HepG2 (cell line): ENCODE results near the gene SRP72. TPM values are rescaled to one million over a fixed set of nuclear protein-coding genes. Genes with fewer than 3 reads are reported as not detected.

Experiments
- AKAP8 ChIP-seq: sonication (generic); formaldehyde crosslinking; IDR thresholded peaks from 2 replicates; pipeline ENCODE4 v1.5.1; 2020; ENCODE audit warnings: mild to moderate bottlenecking, missing genetic modification reagents
- ARNTL ChIP-seq: sonication (generic); formaldehyde crosslinking; IDR thresholded peaks from 2 replicates; pipeline ENCODE4 v1.4.0; 2020; ENCODE audit warnings: mild to moderate bottlenecking, missing genetic modification reagents
- ATRX ChIP-seq: sonication (generic); formaldehyde crosslinking; IDR thresholded peaks from 2 replicates; pipeline ENCODE4 v1.4.0; 2020; ENCODE audit warnings: missing genetic modification reagents, borderline replicate concordance
- HDAC2 ChIP-seq: sonication (generic); formaldehyde crosslinking; IDR thresholded peaks from 2 replicates; pipeline ENCODE4 v1.4.0; 2020; ENCODE audit warnings: missing genetic modification reagents
- HNF4G ChIP-seq, 2 experiments: sonication (generic) in 1 of 2; formaldehyde crosslinking in 1 of 2; IDR thresholded peaks; 2 replicates each; pipeline versions ENCODE4 v1.4.0 to v1.6.1; 2011 to 2020; ENCODE audit warnings: borderline replicate concordance in 2 of 2, low read depth in 2 of 2, mild to moderate bottlenecking in 2 of 2, low read length in 1 of 2, missing genetic modification reagents in 1 of 2, moderate library complexity in 1 of 2
- JUNB ChIP-seq: sonication (generic); formaldehyde crosslinking; IDR thresholded peaks from 2 replicates; pipeline ENCODE4 v1.8.0; 2022; ENCODE audit warnings: missing genetic modification reagents, mild to moderate bottlenecking, borderline replicate concordance
- MTF2 ChIP-seq: sonication (generic); formaldehyde crosslinking; IDR thresholded peaks from 2 replicates; pipeline ENCODE4 v1.5.0; 2020; ENCODE audit warnings: missing genetic modification reagents, borderline replicate concordance
- NR3C1 ChIP-seq: sonication (generic); formaldehyde crosslinking; IDR thresholded peaks from 2 replicates; pipeline ENCODE4 v1.4.0; 2020; ENCODE audit warnings: missing genetic modification reagents
- PCBP1 ChIP-seq: fragments of 200-400 bp; formaldehyde crosslinking; IDR thresholded peaks from 2 replicates; pipeline ENCODE4 v1.6.1; 2017; ENCODE audit warnings: mild to moderate bottlenecking, low read depth, low read length, borderline replicate concordance
- SP4 ChIP-seq: sonication (generic); formaldehyde crosslinking; IDR thresholded peaks from 2 replicates; pipeline ENCODE4 v1.8.1; 2023; ENCODE audit warnings: mild to moderate bottlenecking, missing genetic modification reagents
- ZNF124 ChIP-seq: sonication (generic); formaldehyde crosslinking; IDR thresholded peaks from 2 replicates; pipeline ENCODE4 v1.4.0; 2020; ENCODE audit warnings: missing genetic modification reagents
- ZNF256 ChIP-seq: sonication (generic); formaldehyde crosslinking; conservative IDR thresholded peaks from 2 replicates; pipeline ENCODE4 v1.4.0; 2020; ENCODE audit warnings: missing genetic modification reagents
- ZNF264 ChIP-seq: sonication (generic); formaldehyde crosslinking; IDR thresholded peaks from 2 replicates; pipeline ENCODE4 v1.4.0; 2020; ENCODE audit warnings: missing genetic modification reagents
- ZNF441 ChIP-seq: sonication (generic); formaldehyde crosslinking; IDR thresholded peaks from 2 replicates; pipeline ENCODE4 v1.7.0; 2021; ENCODE audit warnings: missing genetic modification reagents, borderline replicate concordance
- ZNF543 ChIP-seq: sonication (generic); formaldehyde crosslinking; IDR thresholded peaks from 2 replicates; pipeline ENCODE4 v1.4.0; 2020; ENCODE audit warnings: mild to moderate bottlenecking, missing genetic modification reagents
- ZNF577 ChIP-seq: sonication (generic); formaldehyde crosslinking; IDR thresholded peaks from 2 replicates; pipeline ENCODE4 v1.4.0; 2020; ENCODE audit warnings: mild to moderate bottlenecking, low read depth, missing genetic modification reagents, borderline replicate concordance
- ZNF772 ChIP-seq: sonication (generic); formaldehyde crosslinking; IDR thresholded peaks from 2 replicates; pipeline ENCODE4 v1.5.0; 2020; ENCODE audit warnings: mild to moderate bottlenecking, missing genetic modification reagents
- polyA plus RNA-seq, 8 experiments: library from polyadenylated mRNA; depleted of rRNA in 3 of 8; stranded (reverse) in 7 of 8; unstranded in 1 of 8; fragments of >200 nt; fragmentation: Illumina TruSeq in 4 of 8; extraction: Trizol in 4 of 8; gene quantifications; 2 replicates each; pipeline versions ENCODE4 v1.2.1 to v1.2.3, GENCODE V29; 2011 to 2016; ENCODE audit warnings: low read depth in 4 of 8, missing spikeins in 1 of 8, mixed read lengths in 1 of 8; ENCODE audit not compliant: insufficient read depth in 1 of 8
- total RNA-seq, 5 experiments: library from RNA; depleted of rRNA; stranded (reverse); fragments of >200 nt; fragmentation: Illumina TruSeq; extraction: Trizol; gene quantifications; 2 replicates each; pipeline ENCODE4 v1.2.3, GENCODE V29; 2016; ENCODE audit warnings: low read depth in 1 of 5
- TF ChIP-seq, protein P1 (sequence below): sonication (generic); formaldehyde crosslinking; IDR thresholded peaks from 2 replicates; pipeline ENCODE4 v1.4.0; 2020; ENCODE audit warnings: missing genetic modification reagents
- TF ChIP-seq, protein P2 (sequence below): sonication (generic); formaldehyde crosslinking; IDR thresholded peaks from 2 replicates; pipeline ENCODE4 v1.4.0; 2020; ENCODE audit warnings: missing genetic modification reagents, mild to moderate bottlenecking, borderline replicate concordance
- TF ChIP-seq, protein P3 (sequence below): sonication (generic); formaldehyde crosslinking; IDR thresholded peaks from 2 replicates; pipeline ENCODE4 v1.4.0; 2020; ENCODE audit warnings: missing genetic modification reagents, borderline replicate concordance

Gene SRP72
- total and polyA plus RNA-seq, 2 of the 13 experiments (the other 11 are each of a cell fraction or from before 2014, with no cell fraction given) = 64.9 to 75.6 TPM

DNA sequence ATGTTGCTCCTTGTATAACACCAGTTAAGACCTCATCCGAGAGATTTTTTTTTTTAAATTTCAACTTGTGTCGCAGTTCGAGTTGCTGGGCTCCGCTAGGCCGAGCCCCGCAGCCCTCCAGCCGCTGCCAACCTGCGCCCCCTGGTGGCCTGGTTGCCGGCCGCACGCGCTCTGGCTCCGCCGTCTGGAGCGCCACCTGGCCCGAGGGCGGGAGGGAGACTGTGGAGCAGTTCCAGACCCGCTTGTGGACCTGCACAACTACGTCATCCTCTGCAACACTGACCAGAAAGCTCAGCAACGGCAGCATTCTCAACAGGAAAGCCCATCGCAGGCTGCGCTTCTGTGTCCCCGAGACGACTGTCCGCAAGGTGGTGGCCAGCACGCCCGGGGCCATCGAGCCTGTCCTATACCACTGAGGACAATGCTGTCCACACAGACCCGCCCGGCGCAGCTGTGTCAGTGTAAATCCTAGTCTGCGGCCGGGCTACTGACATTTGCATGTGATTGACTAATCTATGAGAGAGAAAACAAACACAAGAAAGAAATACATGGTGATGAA, 77.2 kb downstream of the SRP72 start (continued):
- TF ChIP-seq ZNF577 (CRISPR knock-in tag) (no peak), ZNF124 (peak; percentile 63; the same call in 1 of the 2 replicates), ZNF264 (peak; percentile 77), PCBP1 (no peak), ATRX (CRISPR knock-in tag) (no peak), SP4 (peak; percentile 52; the same call in 1 of the 2 replicates), ARNTL (CRISPR knock-in tag) (peak; percentile 21; the same call in 1 of the 2 replicates), JUNB (CRISPR knock-in tag) (no peak), AKAP8 (CRISPR knock-in tag) (no peak), MTF2 (CRISPR knock-in tag) (peak; percentile 1; the same call in 1 of the 2 replicates), NR3C1 (CRISPR knock-in tag) (no peak), ZNF772 (CRISPR knock-in tag) (0 out of 2 replicates have a peak, but pooled peaks have one; percentile 37), HNF4G (IDR thresholded peaks at IDR 0.05; ENCODE audit: borderline replicate concordance, low read depth, low read length) (no peak), HNF4G (CRISPR knock-in tag; IDR thresholded peaks at IDR 0.05; ENCODE audit: borderline replicate concordance, low read depth) (no peak), ZNF256 (CRISPR knock-in tag) (no peak), HDAC2 (CRISPR knock-in tag) (peak; percentile 81), ZNF543 (CRISPR knock-in tag) (no peak), ZNF441 (CRISPR knock-in tag) (no peak)
- TF ChIP-seq, protein P1, sequence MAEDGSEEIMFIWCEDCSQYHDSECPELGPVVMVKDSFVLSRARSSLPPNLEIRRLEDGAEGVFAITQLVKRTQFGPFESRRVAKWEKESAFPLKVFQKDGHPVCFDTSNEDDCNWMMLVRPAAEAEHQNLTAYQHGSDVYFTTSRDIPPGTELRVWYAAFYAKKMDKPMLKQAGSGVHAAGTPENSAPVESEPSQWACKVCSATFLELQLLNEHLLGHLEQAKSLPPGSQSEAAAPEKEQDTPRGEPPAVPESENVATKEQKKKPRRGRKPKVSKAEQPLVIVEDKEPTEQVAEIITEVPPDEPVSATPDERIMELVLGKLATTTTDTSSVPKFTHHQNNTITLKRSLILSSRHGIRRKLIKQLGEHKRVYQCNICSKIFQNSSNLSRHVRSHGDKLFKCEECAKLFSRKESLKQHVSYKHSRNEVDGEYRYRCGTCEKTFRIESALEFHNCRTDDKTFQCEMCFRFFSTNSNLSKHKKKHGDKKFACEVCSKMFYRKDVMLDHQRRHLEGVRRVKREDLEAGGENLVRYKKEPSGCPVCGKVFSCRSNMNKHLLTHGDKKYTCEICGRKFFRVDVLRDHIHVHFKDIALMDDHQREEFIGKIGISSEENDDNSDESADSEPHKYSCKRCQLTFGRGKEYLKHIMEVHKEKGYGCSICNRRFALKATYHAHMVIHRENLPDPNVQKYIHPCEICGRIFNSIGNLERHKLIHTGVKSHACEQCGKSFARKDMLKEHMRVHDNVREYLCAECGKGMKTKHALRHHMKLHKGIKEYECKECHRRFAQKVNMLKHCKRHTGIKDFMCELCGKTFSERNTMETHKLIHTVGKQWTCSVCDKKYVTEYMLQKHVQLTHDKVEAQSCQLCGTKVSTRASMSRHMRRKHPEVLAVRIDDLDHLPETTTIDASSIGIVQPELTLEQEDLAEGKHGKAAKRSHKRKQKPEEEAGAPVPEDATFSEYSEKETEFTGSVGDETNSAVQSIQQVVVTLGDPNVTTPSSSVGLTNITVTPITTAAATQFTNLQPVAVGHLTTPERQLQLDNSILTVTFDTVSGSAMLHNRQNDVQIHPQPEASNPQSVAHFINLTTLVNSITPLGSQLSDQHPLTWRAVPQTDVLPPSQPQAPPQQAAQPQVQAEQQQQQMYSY (CRISPR knock-in tag) = no peak
- TF ChIP-seq, protein P2, sequence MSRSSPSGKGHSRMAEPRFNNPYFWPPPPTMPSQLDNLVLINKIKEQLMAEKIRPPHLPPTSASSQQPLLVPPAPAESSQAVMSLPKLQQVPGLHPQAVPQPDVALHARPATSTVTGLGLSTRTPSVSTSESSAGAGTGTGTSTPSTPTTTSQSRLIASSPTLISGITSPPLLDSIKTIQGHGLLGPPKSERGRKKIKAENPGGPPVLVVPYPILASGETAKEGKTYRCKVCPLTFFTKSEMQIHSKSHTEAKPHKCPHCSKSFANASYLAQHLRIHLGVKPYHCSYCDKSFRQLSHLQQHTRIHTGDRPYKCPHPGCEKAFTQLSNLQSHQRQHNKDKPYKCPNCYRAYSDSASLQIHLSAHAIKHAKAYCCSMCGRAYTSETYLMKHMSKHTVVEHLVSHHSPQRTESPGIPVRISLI (CRISPR knock-in tag) = peak; percentile 79; the same call in 1 of the 2 replicates
- TF ChIP-seq, protein P3, sequence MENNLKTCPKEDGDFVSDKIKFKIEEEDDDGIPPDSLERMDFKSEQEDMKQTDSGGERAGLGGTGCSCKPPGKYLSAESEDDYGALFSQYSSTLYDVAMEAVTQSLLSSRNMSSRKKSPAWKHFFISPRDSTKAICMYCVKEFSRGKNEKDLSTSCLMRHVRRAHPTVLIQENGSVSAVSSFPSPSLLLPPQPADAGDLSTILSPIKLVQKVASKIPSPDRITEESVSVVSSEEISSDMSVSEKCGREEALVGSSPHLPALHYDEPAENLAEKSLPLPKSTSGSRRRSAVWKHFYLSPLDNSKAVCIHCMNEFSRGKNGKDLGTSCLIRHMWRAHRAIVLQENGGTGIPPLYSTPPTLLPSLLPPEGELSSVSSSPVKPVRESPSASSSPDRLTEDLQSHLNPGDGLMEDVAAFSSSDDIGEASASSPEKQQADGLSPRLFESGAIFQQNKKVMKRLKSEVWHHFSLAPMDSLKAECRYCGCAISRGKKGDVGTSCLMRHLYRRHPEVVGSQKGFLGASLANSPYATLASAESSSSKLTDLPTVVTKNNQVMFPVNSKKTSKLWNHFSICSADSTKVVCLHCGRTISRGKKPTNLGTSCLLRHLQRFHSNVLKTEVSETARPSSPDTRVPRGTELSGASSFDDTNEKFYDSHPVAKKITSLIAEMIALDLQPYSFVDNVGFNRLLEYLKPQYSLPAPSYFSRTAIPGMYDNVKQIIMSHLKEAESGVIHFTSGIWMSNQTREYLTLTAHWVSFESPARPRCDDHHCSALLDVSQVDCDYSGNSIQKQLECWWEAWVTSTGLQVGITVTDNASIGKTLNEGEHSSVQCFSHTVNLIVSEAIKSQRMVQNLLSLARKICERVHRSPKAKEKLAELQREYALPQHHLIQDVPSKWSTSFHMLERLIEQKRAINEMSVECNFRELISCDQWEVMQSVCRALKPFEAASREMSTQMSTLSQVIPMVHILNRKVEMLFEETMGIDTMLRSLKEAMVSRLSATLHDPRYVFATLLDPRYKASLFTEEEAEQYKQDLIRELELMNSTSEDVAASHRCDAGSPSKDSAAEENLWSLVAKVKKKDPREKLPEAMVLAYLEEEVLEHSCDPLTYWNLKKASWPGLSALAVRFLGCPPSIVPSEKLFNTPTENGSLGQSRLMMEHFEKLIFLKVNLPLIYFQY (CRISPR knock-in tag) = peak; percentile 93
